Osteocyte (in vitro differentiated cells): ENCODE measurements around the gene ZNF500. TPM values are rescaled to one million over a fixed set of nuclear protein-coding genes. Genes with fewer than 3 reads are reported as not detected.

Source experiments
- DNase-seq: peaks from one replicate; pipeline ENCODE4 v3.0.0; 2021; ENCODE audit warnings: mixed read lengths; ENCODE audit not compliant: unreplicated experiment; ENCODE audit errors: extremely low spot score
- H3K27ac Mint-ChIP-seq: one replicate; pipeline ENCODE4 v1.8.0; 2021; ENCODE audit warnings: mild to moderate bottlenecking, mixed read lengths; ENCODE audit not compliant: unreplicated experiment
- H3K27me3 Mint-ChIP-seq: one replicate; pipeline ENCODE4 v1.8.0; 2021; ENCODE audit warnings: mixed read lengths; ENCODE audit not compliant: unreplicated experiment
- H3K36me3 Mint-ChIP-seq: one replicate; pipeline ENCODE4 v1.8.0; 2021; ENCODE audit warnings: mixed read lengths; ENCODE audit not compliant: unreplicated experiment
- H3K4me1 Mint-ChIP-seq: one replicate; pipeline ENCODE4 v1.8.0; 2021; ENCODE audit warnings: mixed read lengths; ENCODE audit not compliant: unreplicated experiment
- H3K4me3 Mint-ChIP-seq: one replicate; pipeline ENCODE4 v1.8.0; 2021; ENCODE audit warnings: mild to moderate bottlenecking, moderate library complexity, mixed read lengths; ENCODE audit not compliant: unreplicated experiment
- H3K9me3 Mint-ChIP-seq: one replicate; pipeline ENCODE4 v1.8.0; 2021; ENCODE audit warnings: mixed read lengths; ENCODE audit not compliant: unreplicated experiment
- total RNA-seq: library from RNA; stranded (reverse); gene quantifications from 2 replicates; pipeline ENCODE4 v1.2.1, GENCODE V29; 2021
- TF ChIP-seq, protein P1 (sequence below): fragments of 200-600 bp; sonication (generic); IDR thresholded peaks from 2 replicates; pipeline ENCODE4 v1.5.0; 2021; ENCODE audit warnings: antibody characterized with exemption, mild to moderate bottlenecking, moderate library complexity

ZNF500 gene
- total RNA-seq, 1 donor from 2014 or later = 22.8 TPM

DNA sequence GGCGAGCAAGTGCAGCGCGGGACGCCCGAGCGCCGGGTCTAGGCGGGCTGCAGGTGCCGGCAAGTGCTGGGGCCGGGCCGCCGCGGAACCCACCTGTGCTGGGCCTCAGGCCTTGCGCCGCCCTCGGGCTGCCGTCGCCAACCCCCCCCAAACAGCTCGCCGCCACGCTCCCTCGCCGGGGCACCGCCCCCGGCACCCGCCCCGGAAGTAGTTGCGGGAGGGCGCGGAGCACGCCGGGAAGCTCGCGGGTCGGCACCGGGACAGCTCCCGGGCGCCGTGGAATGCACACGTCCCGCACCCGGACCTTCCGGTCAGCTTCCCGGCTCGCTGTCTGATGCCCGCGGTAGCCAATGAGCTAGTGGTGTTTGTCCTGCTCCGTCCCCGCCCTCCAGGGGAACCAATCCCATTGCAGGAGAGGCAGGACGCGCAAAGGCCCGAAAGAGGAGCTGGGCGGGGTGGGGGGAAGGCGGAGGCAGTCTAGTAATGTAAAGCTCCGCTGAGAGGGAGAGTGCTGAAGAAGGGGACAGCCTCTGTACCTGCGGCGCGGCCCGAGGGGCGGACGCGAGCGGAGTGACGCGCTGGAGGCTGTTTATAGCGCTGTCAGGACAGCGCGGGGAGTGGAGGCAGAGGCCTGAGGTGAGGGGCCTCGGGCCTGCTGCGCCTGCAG is 32.8 kb downstream of the ZNF500 start, which contains the start of the genes ANKS3 and DNAAF8:
TSS of gene ANKS3 (minus strand) at position 209 of the 667 bp plus-strand sequence. CDS start 4,122 bp downstream, outside the sequence.
TSS of gene DNAAF8 (plus strand) at position 475 of the 667 bp plus-strand sequence. CDS start 1,978 bp downstream, outside the sequence.
- H3K9me3 Mint-ChIP-seq = no peaks in the 10 kb centered on the region
- TF ChIP-seq, protein P1, sequence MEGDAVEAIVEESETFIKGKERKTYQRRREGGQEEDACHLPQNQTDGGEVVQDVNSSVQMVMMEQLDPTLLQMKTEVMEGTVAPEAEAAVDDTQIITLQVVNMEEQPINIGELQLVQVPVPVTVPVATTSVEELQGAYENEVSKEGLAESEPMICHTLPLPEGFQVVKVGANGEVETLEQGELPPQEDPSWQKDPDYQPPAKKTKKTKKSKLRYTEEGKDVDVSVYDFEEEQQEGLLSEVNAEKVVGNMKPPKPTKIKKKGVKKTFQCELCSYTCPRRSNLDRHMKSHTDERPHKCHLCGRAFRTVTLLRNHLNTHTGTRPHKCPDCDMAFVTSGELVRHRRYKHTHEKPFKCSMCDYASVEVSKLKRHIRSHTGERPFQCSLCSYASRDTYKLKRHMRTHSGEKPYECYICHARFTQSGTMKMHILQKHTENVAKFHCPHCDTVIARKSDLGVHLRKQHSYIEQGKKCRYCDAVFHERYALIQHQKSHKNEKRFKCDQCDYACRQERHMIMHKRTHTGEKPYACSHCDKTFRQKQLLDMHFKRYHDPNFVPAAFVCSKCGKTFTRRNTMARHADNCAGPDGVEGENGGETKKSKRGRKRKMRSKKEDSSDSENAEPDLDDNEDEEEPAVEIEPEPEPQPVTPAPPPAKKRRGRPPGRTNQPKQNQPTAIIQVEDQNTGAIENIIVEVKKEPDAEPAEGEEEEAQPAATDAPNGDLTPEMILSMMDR = no peak
- peak within 1 kb of the TSS; percentile 94 for H3K27ac Mint-ChIP-seq
- no peaks in the 10 kb centered on the region for H3K36me3 Mint-ChIP-seq
- DNase-seq = peak; percentile 98
- peaks cover 16% of the 10 kb centered on the region for H3K4me1 Mint-ChIP-seq
- H3K4me3 Mint-ChIP-seq = peak within 1 kb of the TSS; percentile 93
- H3K27me3 Mint-ChIP-seq = no peaks in the 10 kb centered on the region

DNA sequence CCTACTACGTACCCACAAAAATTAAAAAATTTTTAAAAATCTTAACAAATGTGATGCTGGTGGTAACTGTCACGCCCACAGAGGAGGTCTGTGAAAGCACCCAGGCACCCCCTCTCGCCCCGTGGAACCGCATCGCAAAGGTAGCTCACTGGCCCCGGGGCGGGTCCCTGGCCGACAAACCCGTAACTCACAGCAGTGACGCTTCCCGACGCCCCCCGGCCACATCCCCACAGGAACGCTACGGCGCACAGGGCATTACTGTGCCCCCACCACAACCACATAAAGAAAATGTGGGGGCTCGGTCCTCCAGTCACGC is 33.3 kb downstream of the ZNF500 start:
- H3K27ac Mint-ChIP-seq = peak overlapping the region; percentile 31
- no peak for DNase-seq
- TF ChIP-seq, protein P1 = no peak
- H3K9me3 Mint-ChIP-seq = no peaks in the 10 kb centered on the region
- H3K27me3 Mint-ChIP-seq = no peaks in the 10 kb centered on the region
- peak overlapping the region; percentile 93 for H3K4me3 Mint-ChIP-seq
- H3K4me1 Mint-ChIP-seq = peaks cover 16% of the 10 kb centered on the region
- H3K36me3 Mint-ChIP-seq = peaks cover 4% of the 10 kb centered on the region

- Mint-ChIP-seq H3K27me3 (no peaks in the 10 kb centered on the region), H3K9me3 (no peaks in the 10 kb centered on the region), H3K4me3 (peak overlapping the region; percentile 93), H3K36me3 (peaks cover 9% of the 10 kb centered on the region), H3K27ac (peak overlapping the region; percentile 31), H3K4me1 (peaks cover 16% of the 10 kb centered on the region)
- TF ChIP-seq, protein P1 = no peak
- no peak for DNase-seq
Measured at GRCh38 chr16:4733211-4733742, 33.7 kb downstream of the ZNF500 start.

DNA sequence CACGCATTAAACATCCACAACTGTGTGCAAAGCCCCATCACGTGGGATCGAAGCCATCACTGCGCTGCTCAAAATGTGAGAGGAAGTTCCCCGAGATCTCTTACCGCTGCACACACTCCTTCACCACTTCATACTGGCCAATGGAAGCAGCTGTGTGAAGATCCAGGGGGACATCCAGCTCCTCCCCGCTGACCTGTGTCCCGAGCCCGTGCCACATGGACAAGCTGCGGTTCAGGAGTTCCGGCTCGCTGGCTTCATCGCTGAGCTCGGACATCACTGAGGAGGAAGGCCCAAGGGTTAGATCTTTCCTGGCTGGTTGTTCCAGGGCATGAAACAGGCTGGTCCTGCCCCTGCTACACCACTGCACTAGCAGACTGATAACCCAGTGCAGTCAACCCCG is 37.1 kb downstream of the ZNF500 start:
- Mint-ChIP-seq H3K4me1 (peaks cover 9% of the 10 kb centered on the region), H3K27ac (no peak overlapping the region)
- DNase-seq = no peak

GRCh38 chr16:4728676-4729075 is 38.3 kb downstream of the ZNF500 start:
- no peaks in the 10 kb centered on the region for H3K27me3 Mint-ChIP-seq
- H3K27ac Mint-ChIP-seq = no peak overlapping the region
- peaks cover 9% of the 10 kb centered on the region for H3K4me1 Mint-ChIP-seq
- no peak for DNase-seq
- no peaks in the 10 kb centered on the region for H3K9me3 Mint-ChIP-seq
- TF ChIP-seq, protein P1 = no peak
- H3K36me3 Mint-ChIP-seq = peaks cover 12% of the 10 kb centered on the region
- H3K4me3 Mint-ChIP-seq = no peak overlapping the region

More for the DNA sequence above, 37.1 kb downstream of the ZNF500 start:
- Mint-ChIP-seq H3K4me3 (no peak overlapping the region), H3K9me3 (no peaks in the 10 kb centered on the region), H3K27me3 (no peaks in the 10 kb centered on the region), H3K36me3 (peaks cover 12% of the 10 kb centered on the region)
- TF ChIP-seq, protein P1 = no peak
